Thymus (tissue), 11 donors: ENCODE data around the gene CBFA2T2. TPM values are rescaled to one million over a fixed set of nuclear protein-coding genes. Genes with fewer than 3 reads are reported as not detected.
"Not testable (repeated sequence)": the region's sequence is repeated elsewhere in the genome, so short reads cannot be mapped to it uniquely, and the experiment has no call there.

Experiments used
- DNase-seq, 9 donors: peaks; one replicate each; pipeline ENCODE4 v3.0.0-alpha.2; 2013; ENCODE audit warnings: low spot score in 9 of 9, low read depth in 6 of 9, missing footprints in 1 of 9
- H3K27ac ChIP-seq, 2 donors: one replicate each; pipeline ENCODE4 v1.5.1; 2013; ENCODE audit warnings: control low read depth in 1 of 2, low read depth in 1 of 2, low read length in 1 of 2, mild to moderate bottlenecking in 1 of 2, moderate library complexity in 1 of 2
- H3K27me3 ChIP-seq, 2 donors: one replicate each; pipeline ENCODE4 v1.5.1; 2013; ENCODE audit warnings: low read length in 1 of 2; ENCODE audit not compliant: control insufficient read depth in 2 of 2, insufficient read depth in 1 of 2
- H3K36me3 ChIP-seq, 2 donors: one replicate each; pipeline ENCODE4 v1.5.1; 2013; ENCODE audit warnings: low read length in 1 of 2, mild to moderate bottlenecking in 1 of 2, moderate library complexity in 1 of 2; ENCODE audit not compliant: control insufficient read depth in 2 of 2, insufficient read depth in 2 of 2
- H3K4me1 ChIP-seq, 2 donors: one replicate each; pipeline ENCODE4 v1.5.1; 2013; ENCODE audit warnings: low read length in 2 of 2; ENCODE audit not compliant: control insufficient read depth in 2 of 2, insufficient read depth in 2 of 2
- H3K4me3 ChIP-seq, 2 donors: one replicate each; pipeline ENCODE4 v1.5.1; 2013; ENCODE audit warnings: low read length in 2 of 2, control low read depth in 1 of 2, mild to moderate bottlenecking in 1 of 2
- H3K9me3 ChIP-seq, 2 donors: one replicate each; pipeline ENCODE4 v1.5.1; 2013; ENCODE audit warnings: low read length in 1 of 2, mild to moderate bottlenecking in 1 of 2; ENCODE audit not compliant: control insufficient read depth in 2 of 2, insufficient read depth in 1 of 2
- WGBS: extraction: QIAGEN DNeasy Blood & Tissue Kit; methylation state at CpG from one replicate; pipeline ENCODE4 v1.1.7; 2013; 5-methylcytosine and 5-hydroxymethylcytosine counted together
- polyA plus RNA-seq: library from polyadenylated mRNA; stranded (reverse); fragments of 200-250 nt; gene quantifications from one replicate; pipeline ENCODE4 v1.2.3, GENCODE V29; 2013
- total RNA-seq: library from RNA; stranded (reverse); fragments of 120-200 nt; gene quantifications from one replicate; pipeline ENCODE4 v1.2.4, GENCODE V29; 2013
- donor health status: healthy.

CBFA2T2 gene
- total and polyA plus RNA-seq, 2 donors = 6.4 to 9.1 TPM

- H3K4me1 ChIP-seq = peaks cover 17 to 49% of the 10 kb centered on the region in 2 donors
- no peak overlapping the region for H3K27ac ChIP-seq
- H3K9me3 ChIP-seq = no peaks in the 10 kb centered on the region
- H3K27me3 ChIP-seq = no peaks in the 10 kb centered on the region
- DNase-seq = no peak
- no peak overlapping the region for H3K4me3 ChIP-seq
- WGBS = 95% methylated on average over 3 of the region's 3 CpGs
- H3K36me3 ChIP-seq = peaks cover 0 to 2% of the 10 kb centered on the region in 2 donors
These were observed 199.1 kb downstream of the CBFA2T2 start for GRCh38 chr20:33688938-33689424.

DNA sequence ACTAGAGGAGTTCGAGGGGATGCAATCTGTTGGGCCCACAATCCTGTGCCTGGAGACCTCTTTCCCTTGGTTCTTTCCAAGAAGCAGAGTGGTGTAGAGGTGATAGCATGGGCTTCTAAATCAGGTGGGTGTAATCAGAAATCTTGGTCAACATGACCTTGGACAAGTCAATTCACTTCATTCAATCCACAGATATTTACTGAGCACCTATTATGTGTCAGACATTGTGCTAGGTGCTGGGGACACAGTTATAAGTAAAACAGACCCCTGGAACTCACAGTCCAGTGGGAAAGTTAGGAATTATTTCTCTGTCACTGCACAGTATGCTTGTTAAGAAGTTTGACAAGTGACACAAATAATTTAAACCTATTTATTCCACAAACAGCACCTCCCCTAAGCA is 199.6 kb downstream of the CBFA2T2 start:
- Histone ChIP-seq H3K36me3 (no peaks in the 10 kb centered on the region), H3K4me3 (no peak overlapping the region), H3K4me1 (peaks cover 17 to 45% of the 10 kb centered on the region in 2 donors), H3K9me3 (no peaks in the 10 kb centered on the region), H3K27me3 (no peaks in the 10 kb centered on the region), H3K27ac (no peak overlapping the region)
- WGBS = 100% methylated on average over 1 of the region's 1 CpG
- DNase-seq = no peak

DNA sequence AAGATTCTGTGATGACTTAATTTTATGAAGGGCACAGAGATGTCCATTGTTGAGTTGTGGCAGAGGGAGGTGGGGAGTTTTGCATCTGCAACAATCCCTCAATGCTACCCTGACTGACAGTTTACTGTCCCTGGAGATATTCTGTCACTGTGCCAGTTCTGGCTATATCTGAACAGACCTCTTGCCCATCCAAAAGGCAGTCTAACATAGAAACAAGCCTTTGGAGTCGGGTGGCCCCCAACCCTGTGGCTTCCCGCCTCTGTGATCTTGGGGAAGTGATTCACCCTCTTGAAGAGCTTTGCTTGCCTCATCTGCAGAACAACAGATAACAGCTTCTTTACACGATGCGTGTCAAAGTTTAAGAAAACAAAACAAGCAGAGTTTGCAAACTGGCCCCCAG is 200.1 kb downstream of the CBFA2T2 start:
- H3K4me3 ChIP-seq = no peak overlapping the region
- DNase-seq = peak in 4 of 9 donors; percentile 49 to 81 (median 53)
- H3K4me1 ChIP-seq = peaks cover 13 to 40% of the 10 kb centered on the region in 2 donors
- H3K27me3 ChIP-seq = no peaks in the 10 kb centered on the region
- no peaks in the 10 kb centered on the region for H3K36me3 ChIP-seq
- peak overlapping the region; percentile 38 to 64 for H3K27ac ChIP-seq
- no peaks in the 10 kb centered on the region for H3K9me3 ChIP-seq
- 3% methylated on average over 4 of the region's 4 CpGs for WGBS

GRCh38 chr20:33693289-33693688 is 203.4 kb downstream of the CBFA2T2 start:
- no peak for DNase-seq
- WGBS = 95% methylated on average over 5 of the region's 5 CpGs
- no peak overlapping the region for H3K27ac ChIP-seq

DNA sequence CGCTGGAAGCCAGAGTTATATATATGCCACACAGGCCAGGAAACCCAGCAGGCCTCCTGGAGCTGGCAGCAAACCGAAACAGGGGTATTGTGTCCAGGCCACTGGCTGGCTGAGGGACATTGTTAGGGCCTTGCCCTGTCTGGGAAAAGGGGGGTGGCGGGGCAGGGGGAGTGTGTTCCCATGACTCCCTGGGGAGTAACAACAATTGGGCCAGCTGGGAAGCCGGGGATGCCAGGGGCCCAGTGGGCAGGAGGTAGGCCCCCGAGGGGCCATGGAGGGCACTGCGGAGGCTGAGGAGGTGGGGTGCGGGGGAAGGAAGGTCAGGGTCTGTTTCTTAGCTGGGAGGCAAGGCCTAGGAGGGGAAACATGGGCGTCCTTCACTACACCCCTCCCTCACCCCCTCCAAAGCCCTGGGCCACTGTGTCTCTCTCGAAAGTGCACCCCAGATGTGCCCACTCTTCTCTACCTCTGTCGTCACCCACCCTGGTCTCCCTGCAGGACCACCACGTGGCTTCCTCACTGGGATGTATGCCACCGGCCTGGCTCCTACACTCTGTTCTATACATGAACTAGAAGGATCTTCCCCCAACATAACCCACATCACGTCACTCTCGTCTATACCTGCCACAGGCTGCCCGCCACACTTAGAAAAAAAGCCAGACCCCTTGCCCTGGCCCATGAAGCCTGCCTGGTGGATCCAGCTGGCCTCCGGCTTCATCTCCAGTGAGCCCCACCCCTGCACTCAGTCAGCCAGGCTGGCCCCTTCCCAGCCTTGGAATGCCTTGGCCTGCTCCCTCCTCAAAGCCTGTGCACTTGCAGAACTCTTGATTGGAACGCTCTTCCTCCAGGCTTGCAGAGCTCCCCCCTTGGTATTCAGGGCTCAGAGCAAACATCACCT is 204.1 kb downstream of the CBFA2T2 start:
- H3K27me3 ChIP-seq = no peaks in the 10 kb centered on the region
- DNase-seq = no peak
- no peak overlapping the region for H3K27ac ChIP-seq
- no peak overlapping the region for H3K4me3 ChIP-seq
- peaks cover 3 to 20% of the 10 kb centered on the region in 2 donors for H3K4me1 ChIP-seq
- WGBS = 96% methylated on average over 17 of the region's 17 CpGs
- H3K9me3 ChIP-seq = peaks cover 0 to 3% of the 10 kb centered on the region in 2 donors
- no peaks in the 10 kb centered on the region for H3K36me3 ChIP-seq

More at GRCh38 chr20:33693289-33693688, 203.4 kb downstream of the CBFA2T2 start:
- Histone ChIP-seq H3K36me3 (no peaks in the 10 kb centered on the region), H3K27me3 (no peaks in the 10 kb centered on the region), H3K9me3 (peaks cover 0 to under 1% of the 10 kb centered on the region in 2 donors), H3K4me1 (peaks cover 3 to 23% of the 10 kb centered on the region in 2 donors), H3K4me3 (no peak overlapping the region)

GRCh38 chr20:33694639-33695012 is 204.7 kb downstream of the CBFA2T2 start:
- no peak for DNase-seq
- Histone ChIP-seq H3K4me1 (peaks cover 3 to 15% of the 10 kb centered on the region in 2 donors), H3K9me3 (peaks cover 0 to 3% of the 10 kb centered on the region in 2 donors), H3K4me3 (no peak overlapping the region), H3K27ac (no peak overlapping the region), H3K36me3 (no peaks in the 10 kb centered on the region), H3K27me3 (no peaks in the 10 kb centered on the region)
- 93% methylated on average over 6 of the region's 6 CpGs for WGBS

DNA sequence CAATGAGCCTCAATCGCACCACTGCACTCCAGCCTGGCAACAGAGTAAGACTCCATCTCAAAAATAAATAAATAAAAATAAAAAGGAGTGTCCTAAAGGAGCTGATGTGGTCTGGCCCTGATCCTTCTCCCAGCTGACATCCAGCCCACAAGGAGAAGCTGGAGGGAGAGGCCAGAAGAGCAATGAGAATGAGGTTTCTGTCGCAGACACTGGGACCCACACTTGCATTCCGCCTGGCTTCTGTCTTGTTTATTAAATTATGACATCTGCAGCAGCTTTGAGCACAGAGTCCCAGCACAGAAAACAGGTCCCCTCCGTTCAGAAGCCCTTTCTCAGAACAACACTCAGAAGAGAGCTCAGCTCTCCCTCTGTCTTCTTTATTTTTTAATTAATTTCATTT is 206.6 kb downstream of the CBFA2T2 start:
- DNase-seq = no peak
- 97% methylated on average over 4 of the region's 4 CpGs for WGBS
- Histone ChIP-seq H3K4me1 (no peaks in the 10 kb centered on the region), H3K27me3 (no peaks in the 10 kb centered on the region), H3K36me3 (no peaks in the 10 kb centered on the region), H3K4me3 (no peak overlapping the region), H3K27ac (no peak overlapping the region), H3K9me3 (peaks cover 0 to 11% of the 10 kb centered on the region in 2 donors)

GRCh38 chr20:33697129-33697528 is 207.2 kb downstream of the CBFA2T2 start:
- no peaks in the 10 kb centered on the region for H3K4me1 ChIP-seq
- no peak overlapping the region for H3K4me3 ChIP-seq
- H3K9me3 ChIP-seq = peaks cover 0 to 11% of the 10 kb centered on the region in 2 donors
- DNase-seq = no peak
- WGBS = 94% methylated on average over 8 of the region's 8 CpGs
- H3K27me3 ChIP-seq = no peaks in the 10 kb centered on the region
- H3K36me3 ChIP-seq = no peaks in the 10 kb centered on the region
- H3K27ac ChIP-seq = no peak overlapping the region

- not testable (repeated sequence) for H3K27me3 ChIP-seq, DNase-seq, H3K4me1 ChIP-seq, H3K27ac ChIP-seq, H3K36me3 ChIP-seq, H3K4me3 ChIP-seq
- 95% methylated on average over 19 of the region's 27 CpGs for WGBS
- peaks cover 0 to 11% of the 10 kb centered on the region in 2 donors for H3K9me3 ChIP-seq
These were observed 209.1 kb downstream of the CBFA2T2 start for GRCh38 chr20:33698966-33699365.
